MM.1S (cell line): ENCODE measurements around the gene RGS13.

Experiments used
- EZH2 ChIP-seq: fragments of 300-600 bp; sonication (generic); optimal IDR thresholded peaks from 2 replicates; pipeline ENCODE3; 2017; ENCODE audit warnings: low read depth, mild to moderate bottlenecking, antibody characterized with exemption, low read length, mixed read lengths
- TF ChIP-seq, protein P1 (sequence below): fragments of 300-600 bp; sonication (generic); IDR thresholded peaks from 2 replicates; pipeline ENCODE4 v1.5.1; 2016; ENCODE audit warnings: antibody characterized with exemption, low read length, mixed read lengths

DNA sequence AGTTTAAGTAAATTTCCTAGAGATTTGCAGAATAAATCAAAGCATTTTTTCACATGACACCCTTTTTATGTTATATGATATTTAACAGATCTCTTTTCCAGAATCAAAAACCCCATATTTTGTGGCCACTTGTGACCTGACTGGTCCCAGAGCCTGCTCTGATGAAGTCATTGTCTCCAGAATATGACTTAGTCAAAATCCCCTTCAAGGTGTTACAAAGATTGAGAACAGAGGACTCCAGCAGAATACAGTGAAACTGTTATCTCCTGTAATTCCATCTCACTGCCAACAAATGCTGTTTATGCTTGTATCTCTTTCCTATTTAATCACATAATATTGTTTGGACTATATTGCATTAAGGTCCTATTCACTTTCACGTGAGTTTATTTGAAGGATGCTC is 34.8 kb upstream of the RGS13 start:
- TF ChIP-seq, protein P1, sequence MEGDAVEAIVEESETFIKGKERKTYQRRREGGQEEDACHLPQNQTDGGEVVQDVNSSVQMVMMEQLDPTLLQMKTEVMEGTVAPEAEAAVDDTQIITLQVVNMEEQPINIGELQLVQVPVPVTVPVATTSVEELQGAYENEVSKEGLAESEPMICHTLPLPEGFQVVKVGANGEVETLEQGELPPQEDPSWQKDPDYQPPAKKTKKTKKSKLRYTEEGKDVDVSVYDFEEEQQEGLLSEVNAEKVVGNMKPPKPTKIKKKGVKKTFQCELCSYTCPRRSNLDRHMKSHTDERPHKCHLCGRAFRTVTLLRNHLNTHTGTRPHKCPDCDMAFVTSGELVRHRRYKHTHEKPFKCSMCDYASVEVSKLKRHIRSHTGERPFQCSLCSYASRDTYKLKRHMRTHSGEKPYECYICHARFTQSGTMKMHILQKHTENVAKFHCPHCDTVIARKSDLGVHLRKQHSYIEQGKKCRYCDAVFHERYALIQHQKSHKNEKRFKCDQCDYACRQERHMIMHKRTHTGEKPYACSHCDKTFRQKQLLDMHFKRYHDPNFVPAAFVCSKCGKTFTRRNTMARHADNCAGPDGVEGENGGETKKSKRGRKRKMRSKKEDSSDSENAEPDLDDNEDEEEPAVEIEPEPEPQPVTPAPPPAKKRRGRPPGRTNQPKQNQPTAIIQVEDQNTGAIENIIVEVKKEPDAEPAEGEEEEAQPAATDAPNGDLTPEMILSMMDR: no peak
- no peak for TF ChIP-seq EZH2
